Fibroblast of villous mesenchyme (primary cell): ENCODE results near the gene UBE2E1. TPM values are rescaled to one million over a fixed set of nuclear protein-coding genes. Genes with fewer than 3 reads are reported as not detected.

Experiments
- DNase-seq: peaks from one replicate; pipeline ENCODE4 v3.0.0-alpha.2; 2010; ENCODE audit warnings: low read depth
- H3K4me3 ChIP-seq: 2 replicates; pipeline ENCODE4 v1.5.1; 2011; ENCODE audit warnings: low read depth, mild to moderate bottlenecking, low read length
- CTCF ChIP-seq: IDR thresholded peaks from 2 replicates; pipeline ENCODE4 v1.5.1; 2012; ENCODE audit warnings: low read depth, mild to moderate bottlenecking, low read length; ENCODE audit not compliant: insufficient read depth
- total RNA-seq: library from RNA; depleted of rRNA; stranded (reverse); fragments of >200 nt; gene quantifications from 2 replicates; pipeline ENCODE4 v1.2.3, GENCODE V29; 2012

The UBE2E1 gene
- total RNA-seq, 1 donor, result 69.5 TPM

DNA sequence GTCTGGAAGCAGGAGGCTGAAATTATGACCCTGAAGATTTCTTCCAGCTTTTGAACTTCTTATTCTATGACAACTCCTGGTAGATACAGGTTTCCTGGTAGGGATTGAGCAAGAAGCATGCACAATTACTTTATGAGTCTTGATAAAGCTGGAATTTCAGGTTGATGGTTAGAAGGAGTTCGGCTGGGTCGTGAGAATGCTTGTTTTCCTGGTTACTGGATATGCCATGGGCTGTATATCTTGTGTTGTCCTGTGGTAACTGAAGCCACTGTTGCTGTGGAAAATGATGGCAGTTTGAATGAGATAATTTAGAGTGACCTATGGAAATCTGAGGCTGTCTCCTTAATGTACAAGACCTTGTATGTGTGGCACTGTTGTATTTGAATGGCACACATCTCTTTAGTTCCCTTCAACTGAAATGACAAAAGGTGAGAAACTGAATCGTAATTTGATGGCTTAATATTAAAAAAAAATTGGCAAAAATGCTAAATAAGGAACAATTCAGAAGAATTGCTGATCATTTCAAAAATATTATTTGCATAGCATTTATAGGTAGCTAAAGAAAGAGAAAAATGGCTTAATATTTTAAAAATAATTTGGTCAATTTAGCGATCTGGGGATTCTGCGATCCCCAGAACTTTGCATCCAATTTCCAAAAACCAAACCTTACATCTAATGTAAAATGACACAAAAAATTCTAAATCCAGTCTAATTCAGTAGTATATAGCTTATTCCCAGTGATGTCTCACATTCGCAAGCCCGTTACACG is 1.1 kb upstream of the UBE2E1 start:
- no peak for DNase-seq
- no peak for TF ChIP-seq CTCF
- H3K4me3 ChIP-seq, result no peak overlapping the region

GRCh38 chr3:23805210-23805632 is 534 bp upstream of the UBE2E1 start:
- DNase-seq, result no peak
- peak overlapping the region; percentile 80 for H3K4me3 ChIP-seq
- no peak for TF ChIP-seq CTCF

DNA sequence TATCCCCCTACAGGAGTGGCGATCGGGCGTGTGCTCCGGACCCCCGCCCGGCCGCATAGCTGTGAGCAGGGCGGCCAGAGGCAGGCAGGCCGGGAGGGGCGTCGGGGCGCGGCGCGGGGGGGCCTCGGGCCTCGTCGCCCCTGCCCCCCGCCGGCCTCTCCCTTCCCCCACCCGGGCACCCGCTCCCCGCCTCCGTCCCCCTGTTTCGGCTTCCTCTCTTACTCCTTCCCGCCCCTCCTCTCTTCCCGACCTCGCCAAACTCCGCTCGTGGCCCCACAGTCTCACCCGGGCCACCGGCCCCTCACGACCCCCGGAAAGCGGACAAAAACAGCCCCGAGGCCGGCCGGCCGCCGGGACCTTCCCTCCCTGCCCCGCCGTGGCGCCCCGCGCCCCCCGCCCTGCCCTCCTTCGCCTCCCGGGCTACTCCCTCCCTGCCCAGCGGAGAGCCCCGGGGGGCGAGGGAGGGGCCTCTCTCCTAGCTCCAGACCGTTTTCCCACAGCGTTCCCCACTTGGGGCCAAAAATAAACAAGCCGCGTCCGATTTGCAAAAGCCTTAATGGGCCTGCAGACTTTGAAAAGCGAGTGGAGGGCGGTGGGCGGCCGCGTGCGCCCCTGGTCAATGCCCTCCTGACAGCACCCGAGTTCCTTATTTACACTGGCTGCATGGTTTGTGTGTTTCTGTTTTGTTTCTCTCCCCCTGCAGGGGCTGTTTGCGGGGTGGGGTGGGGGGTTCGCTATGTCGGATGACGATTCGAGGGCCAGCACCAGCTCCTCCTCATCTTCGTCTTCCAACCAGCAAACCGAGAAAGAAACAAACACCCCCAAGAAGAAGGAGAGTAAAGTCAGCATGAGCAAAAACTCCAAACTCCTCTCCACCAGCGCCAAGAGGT is 1.0 kb downstream of the UBE2E1 start:
- peak; percentile 25 for DNase-seq
- peak overlapping the region; percentile 80 for H3K4me3 ChIP-seq
- no peak for TF ChIP-seq CTCF

DNA sequence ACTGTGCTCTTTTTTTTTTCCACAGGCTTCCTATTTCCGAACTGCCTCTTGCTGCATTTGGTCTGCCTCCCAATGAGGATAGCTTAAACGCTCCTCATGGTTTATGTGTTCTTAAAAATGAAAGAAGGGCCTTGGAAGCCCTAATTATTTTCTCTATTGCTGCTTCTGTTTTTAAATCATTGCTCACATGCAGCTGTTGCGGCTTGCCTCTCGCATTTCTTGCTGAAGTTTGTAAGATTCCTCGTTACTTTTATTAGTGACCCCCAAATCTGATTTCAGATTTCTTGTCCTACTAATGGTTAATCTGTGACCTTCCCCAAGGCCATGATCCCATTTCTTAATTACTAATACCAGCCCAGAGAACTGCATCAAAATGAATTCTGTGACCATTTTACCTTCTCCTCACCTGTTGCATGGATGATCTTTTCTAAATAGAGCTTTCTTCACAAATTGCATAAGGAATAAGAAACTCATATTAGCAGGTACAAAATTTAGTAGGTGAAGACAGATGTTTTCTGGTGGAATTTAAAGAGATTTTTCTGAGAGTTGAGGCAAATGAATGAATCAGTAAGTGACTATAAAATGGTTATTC is 1.8 kb downstream of the UBE2E1 start:
- peak; percentile 63 for DNase-seq
- no peak for TF ChIP-seq CTCF
- peak overlapping the region; percentile 80 for H3K4me3 ChIP-seq

- no peak overlapping the region for H3K4me3 ChIP-seq
- no peak for DNase-seq
- no peak for TF ChIP-seq CTCF
Measured at GRCh38 chr3:23808525-23808924, 2.8 kb downstream of the UBE2E1 start.

DNA sequence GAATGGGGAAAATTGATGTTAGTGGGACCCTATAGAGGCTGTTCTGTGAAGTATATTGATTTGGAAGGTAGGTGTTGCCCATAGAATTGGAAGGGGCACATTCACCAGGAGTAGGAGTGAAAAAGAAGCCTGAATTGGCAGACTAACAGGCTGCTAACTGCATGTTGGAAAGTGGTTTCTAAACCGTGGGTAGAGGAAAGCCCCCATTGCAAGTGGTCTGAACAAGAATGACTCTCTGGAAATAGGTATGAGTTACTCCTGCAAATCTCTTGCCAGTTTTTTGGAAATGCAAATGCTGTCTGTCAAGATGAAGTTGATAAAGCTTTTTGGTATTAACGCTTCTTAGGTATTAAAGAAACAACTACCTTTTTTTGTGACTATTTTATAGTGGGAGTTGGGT is 3.5 kb downstream of the UBE2E1 start:
- TF ChIP-seq CTCF, result no peak
- DNase-seq, result no peak
- H3K4me3 ChIP-seq, result no peak overlapping the region
